HCT116 (cell line): ENCODE results near the gene PKM.

ENCODE experiments used
- CEBPB ChIP-seq: IDR thresholded peaks from 2 replicates; pipeline ENCODE4 v1.6.1; 2012; ENCODE audit warnings: low read depth
- CTCF ChIP-seq, 3 experiments: fragments of 200-600 bp in 1 of 3; sonication (generic) in 1 of 3; IDR thresholded peaks in 2 of 3; conservative IDR thresholded peaks in 1 of 3; 2 replicates each; pipeline ENCODE4 v1.5.1; 2012 to 2017; ENCODE audit warnings: low read depth in 2 of 3, low read length in 2 of 3, antibody characterized with exemption in 1 of 3, borderline replicate concordance in 1 of 3, control low read depth in 1 of 3, mild to moderate bottlenecking in 1 of 3, mixed read lengths in 1 of 3, mixed run types in 1 of 3, moderate library complexity in 1 of 3; ENCODE audit not compliant: insufficient read depth in 1 of 3
- EZH2 ChIP-seq: fragments of 200-600 bp; sonication (generic); IDR thresholded peaks from 2 replicates; pipeline ENCODE4 v1.6.1; 2017; ENCODE audit warnings: antibody characterized with exemption, mixed run types
- EZH2phosphoT487 ChIP-seq: fragments of 200-600 bp; IDR thresholded peaks from 2 replicates; pipeline ENCODE4 v1.6.1; 2018; ENCODE audit warnings: antibody characterized with exemption, borderline replicate concordance
- POLR2A ChIP-seq: IDR thresholded peaks from 2 replicates; pipeline ENCODE4 v1.7.0; 2011; ENCODE audit warnings: borderline replicate concordance; ENCODE audit not compliant: insufficient read depth, insufficient read length; ENCODE audit errors: extremely low read depth
- POLR2AphosphoS5 ChIP-seq: IDR thresholded peaks from 2 replicates; pipeline ENCODE4 v1.6.1; 2011; ENCODE audit warnings: mild to moderate bottlenecking, low read depth, low read length, moderate library complexity
- RAD21 ChIP-seq: IDR thresholded peaks from 2 replicates; pipeline ENCODE4 v1.6.1; 2012; ENCODE audit warnings: low read depth, mild to moderate bottlenecking
- SP1 ChIP-seq: IDR thresholded peaks from 2 replicates; pipeline ENCODE4 v1.6.1; 2012; ENCODE audit warnings: low read depth
- SRF ChIP-seq: IDR thresholded peaks from 2 replicates; pipeline ENCODE4 v1.6.1; 2012; ENCODE audit warnings: low read depth
- YY1 ChIP-seq: IDR thresholded peaks from 2 replicates; pipeline ENCODE4 v1.6.1; 2011; ENCODE audit warnings: low read length, low read depth, moderate library complexity, mild to moderate bottlenecking; ENCODE audit not compliant: insufficient replicate concordance; ENCODE audit errors: extremely low read depth
- ZNF274 ChIP-seq: fragments of 200-500 bp; sonication (Bioruptor generic); IDR thresholded peaks from 2 replicates; pipeline ENCODE4 v1.6.1; 2014; ENCODE audit warnings: mild to moderate bottlenecking, low read depth, low read length, inconsistent platforms

- TF ChIP-seq POLR2A, result no peak
- TF ChIP-seq YY1, result no peak
- TF ChIP-seq CTCF (IDR thresholded peaks at IDR 0.05 in 2 of 3, conservative IDR thresholded peaks at IDR 0.05 in 1 of 3; ENCODE audit: borderline replicate concordance in 1 of 3, insufficient read depth in 1 of 3, low read depth in 2 of 3, low read length in 2 of 3), result no peak
- TF ChIP-seq SP1, result no peak
- TF ChIP-seq EZH2phosphoT487, result no peak
- no peak for TF ChIP-seq POLR2AphosphoS5
- no peak for TF ChIP-seq EZH2
- TF ChIP-seq ZNF274, result no peak
- TF ChIP-seq RAD21, result no peak
- no peak for TF ChIP-seq SRF
- TF ChIP-seq CEBPB, result no peak
These were observed 57.6 kb downstream of the PKM start for GRCh38 chr15:72173401-72173800.
